T-cell (primary cell): ENCODE data around the gene IST1. TPM values are rescaled to one million over a fixed set of nuclear protein-coding genes. Genes with fewer than 3 reads are reported as not detected.

Experiments
- ATAC-seq, 4 experiments: fragments of 200-7000 bp in 3 of 4; fragments of 150-1000 bp in 1 of 4; cut with Tn5 transposase; replicated peaks in 1 of 4; 1 replicate in 3 of 4; 2 replicates in 1 of 4; pipeline ENCODE4 v1.10.0; 2021; ENCODE audit warnings: moderate library complexity in 3 of 4, mild to moderate bottlenecking in 2 of 4, moderate number of reproducible peaks in 1 of 4
- CTCF ChIA-PET, 2 donors: fragments of 300-600 bp; sonication (Branson Sonifier 250); formaldehyde crosslinking; loops; one replicate each; lab custom pipeline; 2022; ENCODE audit warnings: antibody characterized with exemption in 2 of 2; lab: Charles Lee
- POLR2A ChIA-PET, 2 donors: fragments of 300-600 bp; sonication (Branson Sonifier 250); formaldehyde crosslinking; loops; one replicate each; lab custom pipeline; 2022; ENCODE audit warnings: antibody characterized with exemption in 2 of 2; lab: Charles Lee
- DNase-seq, 35 experiments: peaks; one replicate each; pipeline versions ENCODE4 v3.0.0 to v3.0.0-alpha.2; 2013 to 2023
- H3K27ac ChIP-seq: one replicate; pipeline ENCODE4 v1.5.1; 2013; ENCODE audit warnings: low read length
- H3K27me3 ChIP-seq, 2 experiments: replicated peaks in 1 of 2; 1 replicate in 1 of 2; 2 replicates in 1 of 2; pipeline versions ENCODE4 v1.6.1 to v1.7.0; 2013; ENCODE audit warnings: low read length in 1 of 2, mixed read lengths in 1 of 2; ENCODE audit not compliant: control insufficient read depth in 2 of 2, insufficient read depth in 2 of 2; ENCODE audit errors: extremely low read depth in 1 of 2
- H3K36me3 ChIP-seq, 2 donors: 1 replicate in 1 of 2; 2 replicates in 1 of 2; pipeline versions ENCODE4 v1.6.1 to v1.7.0; 2013; ENCODE audit warnings: low read length in 1 of 2; ENCODE audit not compliant: control insufficient read depth in 2 of 2, insufficient read depth in 1 of 2; ENCODE audit errors: extremely low read depth in 1 of 2
- H3K4me1 ChIP-seq, 2 experiments: 1 replicate in 1 of 2; 2 replicates in 1 of 2; pipeline versions ENCODE4 v1.6.1 to v1.7.0; 2013; ENCODE audit warnings: low read length in 2 of 2, mixed read lengths in 1 of 2; ENCODE audit not compliant: insufficient read depth in 2 of 2, control insufficient read depth in 1 of 2; ENCODE audit errors: extremely low read depth in 1 of 2
- H3K4me3 ChIP-seq, 2 donors: 1 replicate in 1 of 2; 2 replicates in 1 of 2; pipeline versions ENCODE4 v1.5.1 to v1.7.0; 2013; ENCODE audit warnings: mild to moderate bottlenecking in 2 of 2, low read length in 1 of 2, moderate library complexity in 1 of 2; ENCODE audit not compliant: control insufficient read depth in 1 of 2; ENCODE audit errors: extremely low read depth in 1 of 2
- H3K9me3 ChIP-seq: 2 replicates; pipeline ENCODE4 v1.7.0; 2013
- H3K27ac Mint-ChIP-seq, 2 donors: one replicate each; pipeline ENCODE4 v1.8.0; 2020 to 2021; ENCODE audit warnings: mild to moderate bottlenecking in 2 of 2, mixed read lengths in 2 of 2
- H3K27me3 Mint-ChIP-seq, 2 donors: one replicate each; pipeline ENCODE4 v1.8.0; 2021 to 2022; ENCODE audit warnings: mixed read lengths in 2 of 2
- H3K36me3 Mint-ChIP-seq: one replicate; pipeline ENCODE4 v1.8.0; 2021; ENCODE audit warnings: mixed read lengths
- H3K4me1 Mint-ChIP-seq, 3 donors: one replicate each; pipeline ENCODE4 v1.8.0; 2020 to 2022; ENCODE audit warnings: mixed read lengths in 3 of 3, mild to moderate bottlenecking in 1 of 3
- H3K4me3 Mint-ChIP-seq, 3 donors: one replicate each; pipeline ENCODE4 v1.8.0; 2020 to 2022; ENCODE audit warnings: mild to moderate bottlenecking in 3 of 3, mixed read lengths in 3 of 3, moderate library complexity in 3 of 3
- H3K9me3 Mint-ChIP-seq, 3 donors: one replicate each; pipeline ENCODE4 v1.8.0; 2020 to 2022; ENCODE audit warnings: mixed read lengths in 3 of 3
- WGBS: methylation state at CpG from one replicate; pipeline ENCODE4 v1.1.5; 2013; ENCODE audit warnings: missing lambda C conversion rate; ENCODE audit not compliant: insufficient coverage; 5-methylcytosine and 5-hydroxymethylcytosine counted together
- total RNA-seq, 35 experiments: library from RNA in 6 of 35; stranded (reverse) in 6 of 35; fragments of 120-200 nt in 1 of 35; gene quantifications; one replicate each; pipeline versions ENCODE4 v1.2.1 to v1.2.4 and lab custom pipeline; 2013 to 2026

Gene IST1
- total RNA-seq, 5 donors from 2014 or later (not counting 1 experiment from before 2014, with no cell fraction given), result 249 to 278 (median 263) TPM

DNA sequence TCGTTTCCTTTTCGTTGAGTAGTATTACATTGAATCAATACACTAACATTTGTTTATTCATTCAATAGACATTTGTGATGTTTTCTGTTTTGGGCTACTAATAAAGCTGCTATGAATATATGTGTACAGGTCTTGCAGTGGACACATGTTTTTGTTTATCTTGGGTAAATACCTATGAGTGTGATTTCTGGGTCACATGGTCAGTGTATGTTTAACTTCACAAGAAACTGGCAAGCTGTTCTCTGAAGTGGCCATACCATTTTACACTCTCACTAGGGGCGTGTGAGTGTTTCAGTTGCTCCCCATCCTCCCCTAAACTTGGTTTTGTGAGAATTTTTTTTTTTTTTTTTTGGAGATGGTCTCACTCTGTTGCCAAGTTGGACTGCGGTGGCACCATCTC, 69.9 kb downstream of the IST1 start:
- DNase-seq (no peak), ATAC-seq (no peak)
- no CpG with 5 or more reads among the region's 4 CpGs for WGBS
- Mint-ChIP-seq H3K27ac (no peak overlapping the region), H3K36me3 (no peaks in the 10 kb centered on the region), H3K4me3 (no peak overlapping the region), H3K9me3 (no peaks in the 10 kb centered on the region), H3K27me3 (peaks cover 0 to 1% of the 10 kb centered on the region in 2 donors), H3K4me1 (peaks cover 0 to 3% (median 2%) of the 10 kb centered on the region in 3 donors)
- no peaks in the 10 kb centered on the region for H3K36me3 ChIP-seq
- ChIA-PET CTCF (no interaction called here), POLR2A (interaction anchor here in 1 of 2 donors (0.5 kb wide), 1 partner anchor 9 kb away, joined by 5 read pairs; no protein-coding TSS in a partner anchor)
- H3K4me3 ChIP-seq, result no peak overlapping the region
- no peaks in the 10 kb centered on the region for H3K27me3 ChIP-seq
- no peaks in the 10 kb centered on the region for H3K4me1 ChIP-seq
- H3K27ac ChIP-seq, result no peak overlapping the region
- H3K9me3 ChIP-seq, result no peaks in the 10 kb centered on the region

GRCh38 chr16:71966932-71967331, 71.6 kb downstream of the IST1 start:
- no peak overlapping the region for H3K27ac Mint-ChIP-seq
- H3K9me3 Mint-ChIP-seq, result no peaks in the 10 kb centered on the region
- POLR2A ChIA-PET, result interaction anchor here in 1 of 2 donors (0.6 kb wide), 1 partner anchor 41 kb away, joined by 5 read pairs; no protein-coding TSS in a partner anchor
- peaks cover 0 to 3% (median 2%) of the 10 kb centered on the region in 3 donors for H3K4me1 Mint-ChIP-seq
- H3K27me3 Mint-ChIP-seq, result peaks cover 0 to 1% of the 10 kb centered on the region in 2 donors
- H3K36me3 ChIP-seq, result no peaks in the 10 kb centered on the region
- no peak overlapping the region for H3K27ac ChIP-seq
- no peaks in the 10 kb centered on the region for H3K36me3 Mint-ChIP-seq
- 80% methylated on average over 1 of the region's 4 CpGs for WGBS
- no peaks in the 10 kb centered on the region for H3K9me3 ChIP-seq
- H3K27me3 ChIP-seq, result no peaks in the 10 kb centered on the region
- H3K4me3 ChIP-seq, result no peak overlapping the region
- no peak for ATAC-seq
- no peak overlapping the region for H3K4me3 Mint-ChIP-seq
- H3K4me1 ChIP-seq, result no peaks in the 10 kb centered on the region
- DNase-seq, result no peak
- CTCF ChIA-PET, result interaction anchor here in 1 of 2 donors (0.6 kb wide), 1 partner anchor 47 kb away, joined by 4 read pairs; no protein-coding TSS in a partner anchor

DNA sequence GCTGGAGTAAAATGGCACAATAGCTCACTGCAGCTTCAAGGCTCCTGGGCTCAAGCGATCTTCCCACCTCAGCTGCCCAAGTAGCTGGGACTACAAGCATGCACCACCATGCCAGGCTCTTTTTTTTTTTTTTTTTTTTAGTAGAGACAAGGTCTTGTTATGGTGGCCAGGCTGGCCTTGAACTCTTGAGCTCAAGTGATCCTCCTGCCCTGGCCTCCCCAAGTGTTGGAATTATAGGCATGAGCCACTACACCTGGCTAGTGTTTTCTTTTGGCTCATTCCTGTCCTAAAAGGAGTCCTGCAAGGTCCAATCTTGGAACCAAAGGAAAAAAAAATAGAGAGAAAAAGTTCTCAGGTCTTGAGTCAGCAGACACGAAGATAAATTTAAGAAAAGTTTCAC, 74.0 kb downstream of the IST1 start:
- H3K36me3 ChIP-seq, result no peaks in the 10 kb centered on the region
- ChIA-PET CTCF (interaction anchor here (0.5 to 0.6 kb wide), 3 partner anchors 52 to 225 kb away, joined by 3 to 4 read pairs (median 3); no protein-coding TSS in a partner anchor), POLR2A (no interaction called here)
- no peak for ATAC-seq
- Mint-ChIP-seq H3K4me3 (no peak overlapping the region), H3K36me3 (no peaks in the 10 kb centered on the region), H3K27me3 (peaks cover 0 to 1% of the 10 kb centered on the region in 2 donors), H3K27ac (no peak overlapping the region), H3K9me3 (no peaks in the 10 kb centered on the region), H3K4me1 (no peaks in the 10 kb centered on the region)
- H3K4me1 ChIP-seq, result no peaks in the 10 kb centered on the region
- H3K27me3 ChIP-seq, result no peaks in the 10 kb centered on the region
- H3K9me3 ChIP-seq, result no peaks in the 10 kb centered on the region
- H3K4me3 ChIP-seq, result no peak overlapping the region
- no CpG with 5 or more reads among the region's 2 CpGs for WGBS
- no peak overlapping the region for H3K27ac ChIP-seq
- DNase-seq, result no peak

DNA sequence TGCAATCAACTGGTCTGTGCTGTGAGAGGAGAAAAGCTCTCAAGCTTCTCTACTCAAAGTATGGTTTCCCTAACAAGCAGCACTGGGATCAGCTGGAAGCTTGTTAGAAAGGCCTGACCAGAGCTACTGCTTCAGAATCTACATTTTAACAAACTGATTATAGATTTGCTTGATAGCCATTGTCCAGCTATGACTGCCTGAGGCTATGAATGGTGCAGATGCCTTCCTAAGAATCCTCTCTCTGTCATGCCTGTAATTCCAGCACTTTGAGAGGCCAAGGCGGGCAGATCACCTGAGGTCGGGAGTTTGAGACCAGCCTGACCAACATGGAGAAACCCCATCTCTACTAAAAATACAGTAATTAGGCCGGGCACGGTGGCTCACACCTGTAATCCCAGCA, 76.2 kb downstream of the IST1 start:
- WGBS, result 88% methylated on average over 3 of the region's 4 CpGs
- ATAC-seq (no peak), DNase-seq (no peak)
- H3K9me3 Mint-ChIP-seq, result no peaks in the 10 kb centered on the region
- Histone ChIP-seq H3K36me3 (no peaks in the 10 kb centered on the region), H3K27me3 (no peaks in the 10 kb centered on the region), H3K9me3 (no peaks in the 10 kb centered on the region), H3K4me1 (no peaks in the 10 kb centered on the region), H3K4me3 (no peak overlapping the region), H3K27ac (no peak overlapping the region)
- CTCF ChIA-PET, result interaction anchor here in 1 of 2 donors (1.0 kb wide), 1 partner anchor 10 kb away, joined by 3 read pairs; no protein-coding TSS in a partner anchor
- H3K4me1 Mint-ChIP-seq, result no peaks in the 10 kb centered on the region
- POLR2A ChIA-PET, result no interaction called here
- H3K27me3 Mint-ChIP-seq, result peaks cover 0 to 1% of the 10 kb centered on the region in 2 donors
- H3K36me3 Mint-ChIP-seq, result no peaks in the 10 kb centered on the region
- H3K27ac Mint-ChIP-seq, result no peak overlapping the region
- H3K4me3 Mint-ChIP-seq, result no peak overlapping the region

DNA sequence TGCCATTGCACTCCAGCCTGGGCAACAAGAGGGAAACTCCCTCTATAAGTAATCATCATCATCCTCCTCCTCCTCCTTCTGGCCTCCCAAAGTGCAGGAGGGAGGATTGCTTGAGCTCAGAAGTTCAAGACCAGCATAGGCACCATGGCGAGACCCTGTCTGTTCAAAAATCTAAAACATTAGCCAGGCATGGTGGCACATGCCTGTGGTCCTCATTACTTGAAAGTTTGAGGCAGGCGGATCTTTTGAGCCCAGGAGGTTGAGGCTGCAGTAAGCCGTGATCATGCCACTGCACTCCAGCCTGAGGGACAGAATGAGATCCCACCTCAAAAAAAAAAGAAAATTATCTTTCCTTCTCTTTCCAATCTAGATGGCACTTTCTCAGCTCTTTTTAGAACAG, 77.0 kb downstream of the IST1 start:
- Histone ChIP-seq H3K27ac (no peak overlapping the region), H3K27me3 (no peaks in the 10 kb centered on the region), H3K9me3 (no peaks in the 10 kb centered on the region), H3K4me3 (no peak overlapping the region), H3K36me3 (no peaks in the 10 kb centered on the region), H3K4me1 (no peaks in the 10 kb centered on the region)
- Mint-ChIP-seq H3K9me3 (no peaks in the 10 kb centered on the region), H3K27me3 (peaks cover 0 to 1% of the 10 kb centered on the region in 2 donors), H3K4me3 (no peak overlapping the region), H3K4me1 (no peaks in the 10 kb centered on the region), H3K27ac (no peak overlapping the region), H3K36me3 (no peaks in the 10 kb centered on the region)
- ATAC-seq (no peak), DNase-seq (no peak)
- ChIA-PET POLR2A (interaction anchor here in 1 of 2 donors (0.7 kb wide), 1 partner anchor 20 kb away, joined by 4 read pairs; no protein-coding TSS in a partner anchor), CTCF (interaction anchor here (0.5 to 1.5 kb wide), 3 partner anchors 11 to 1456 kb away, joined by 3 to 5 read pairs (median 3); no protein-coding TSS in a partner anchor)
- 100% methylated on average over 1 of the region's 3 CpGs for WGBS

GRCh38 chr16:71973001-71973400, 77.7 kb downstream of the IST1 start:
- DNase-seq, result no peak
- H3K9me3 ChIP-seq, result no peaks in the 10 kb centered on the region
- ATAC-seq, result no peak
- H3K4me3 ChIP-seq, result no peak overlapping the region
- WGBS, result 79% methylated on average over 8 of the region's 9 CpGs
- no peaks in the 10 kb centered on the region for H3K27me3 ChIP-seq
- POLR2A ChIA-PET, result no interaction called here
- no peaks in the 10 kb centered on the region for H3K36me3 ChIP-seq
- H3K27ac ChIP-seq, result no peak overlapping the region
- Mint-ChIP-seq H3K27me3 (peaks cover 0 to 1% of the 10 kb centered on the region in 2 donors), H3K4me3 (no peak overlapping the region), H3K4me1 (no peaks in the 10 kb centered on the region), H3K36me3 (no peaks in the 10 kb centered on the region), H3K27ac (no peak overlapping the region), H3K9me3 (no peaks in the 10 kb centered on the region)
- CTCF ChIA-PET, result interaction anchor here in 1 of 2 donors (0.7 to 1.5 kb wide), 2 partner anchors 11 to 462 kb away, joined by 3 to 5 read pairs; no protein-coding TSS in a partner anchor
- no peaks in the 10 kb centered on the region for H3K4me1 ChIP-seq
